ENCODE results near the gene BSCL2.
"Not testable (repeated sequence)": the region's sequence is repeated elsewhere in the genome, so short reads cannot be mapped to it uniquely, and the experiment has no call there.

The BSCL2 gene

DNA sequence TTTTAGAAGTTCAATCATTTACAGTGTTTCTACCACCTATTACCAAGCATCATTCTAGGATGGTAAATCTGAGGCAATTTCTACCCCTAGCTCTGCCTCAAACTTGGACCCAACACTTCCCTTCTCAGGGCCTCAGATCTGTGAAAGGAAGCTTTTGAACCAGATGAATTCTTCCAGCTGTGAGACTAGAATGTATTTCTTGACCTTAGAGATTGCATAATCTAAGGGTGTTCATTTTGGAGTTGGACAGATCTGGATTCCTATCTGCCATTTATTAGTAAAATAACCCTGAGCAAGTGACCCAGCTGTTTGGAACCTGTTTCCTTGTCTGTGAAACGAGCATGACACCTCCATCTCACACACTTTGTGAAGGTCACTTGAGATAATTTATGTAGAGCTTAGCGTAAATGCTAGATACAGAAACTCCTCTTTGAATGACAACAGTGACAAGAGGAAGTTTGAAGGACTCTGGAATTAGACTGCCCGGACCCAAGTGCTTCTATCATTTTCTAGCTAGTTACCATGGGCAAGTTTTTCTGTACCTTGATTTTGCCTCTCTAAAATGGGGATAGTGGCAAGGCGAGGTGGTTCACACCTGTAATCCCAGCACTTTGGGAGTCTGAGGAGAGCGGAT is 50.3 kb downstream of the BSCL2 start:
- no peak for DNase-seq (ENCODE audit: low spot score)

DNA sequence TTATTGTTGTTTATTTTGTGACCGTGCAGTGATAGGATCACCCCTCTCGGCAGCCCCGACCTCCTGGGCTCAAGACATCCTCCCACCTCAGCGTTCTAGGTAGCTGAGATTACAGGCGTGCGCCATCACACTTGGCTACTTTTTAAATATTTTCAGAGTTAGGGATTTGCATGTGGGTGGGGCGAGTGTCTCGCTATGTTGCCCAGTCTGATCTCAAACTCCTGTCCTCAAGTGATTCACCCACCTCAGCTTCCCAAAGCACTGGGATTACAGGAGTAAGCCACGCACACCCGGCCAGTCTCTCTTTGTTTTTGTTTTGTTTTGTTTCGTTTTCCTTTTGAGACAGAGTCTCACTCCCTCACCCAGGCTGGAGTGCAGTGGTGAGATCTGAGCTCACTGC is 52.9 kb downstream of the BSCL2 start:
- DNase-seq (ENCODE audit: low spot score), result no peak

DNA sequence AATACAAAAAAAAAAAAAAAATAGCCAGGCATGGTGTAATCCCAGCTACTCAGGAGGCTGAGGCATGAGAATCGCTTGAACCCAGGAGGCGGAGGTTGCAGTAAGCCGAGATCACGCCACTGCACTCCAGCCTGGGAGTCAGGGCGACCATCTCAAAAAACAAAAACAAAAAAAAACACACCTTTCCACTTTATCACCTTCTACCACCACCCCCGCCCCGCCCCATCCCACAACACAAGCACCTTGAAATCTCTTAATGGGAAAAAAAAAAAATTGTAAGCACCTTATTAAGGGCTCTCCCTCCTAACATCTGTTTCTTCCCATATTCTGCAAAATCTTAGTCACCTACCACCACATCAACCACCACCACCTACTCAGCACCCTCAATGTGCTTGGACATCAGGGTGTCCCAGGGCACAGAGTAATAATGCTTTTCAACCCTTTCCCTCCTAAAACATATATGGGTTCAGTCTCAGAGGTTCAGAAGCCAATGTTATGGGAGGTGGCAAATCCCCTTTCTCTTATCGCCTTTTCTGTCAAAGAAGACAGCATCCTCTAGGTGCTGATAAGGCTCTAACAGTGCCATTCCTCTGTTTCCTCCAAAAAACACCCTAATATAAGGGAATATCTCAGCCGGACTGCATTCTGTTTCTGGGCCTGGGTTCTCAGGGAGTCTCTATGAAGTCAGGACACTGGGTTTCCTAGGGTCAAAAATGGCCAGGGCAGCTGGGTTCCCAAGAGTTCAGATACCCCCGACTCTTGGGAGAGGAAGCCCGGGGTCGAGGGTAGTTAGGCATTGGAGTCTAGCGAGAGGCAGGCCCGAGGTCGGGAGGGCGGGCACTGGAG is 54.8 kb downstream of the BSCL2 start:
- no peak for DNase-seq (ENCODE audit: low spot score)

DNA sequence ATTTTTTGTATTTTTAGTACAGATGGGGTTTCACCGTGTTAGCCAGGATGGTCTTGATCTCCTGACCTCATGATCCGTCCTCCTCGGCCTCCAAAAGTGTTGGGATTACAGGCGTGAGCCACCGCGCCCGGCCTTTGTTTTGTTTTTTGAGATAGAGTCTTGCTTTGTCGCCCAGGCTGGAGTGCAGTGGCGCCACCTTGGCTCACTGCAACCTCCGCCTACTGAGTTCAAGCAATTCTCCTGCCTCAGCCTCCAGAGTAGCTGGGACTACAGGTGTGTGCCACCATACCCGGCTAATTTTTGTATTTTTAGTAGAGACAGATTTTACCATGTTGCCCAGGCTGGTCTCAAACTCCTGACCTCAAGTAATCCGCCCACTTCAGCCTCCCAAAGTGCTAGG is 56.9 kb downstream of the BSCL2 start:
- not testable (repeated sequence) for DNase-seq (ENCODE audit: low spot score)

DNA sequence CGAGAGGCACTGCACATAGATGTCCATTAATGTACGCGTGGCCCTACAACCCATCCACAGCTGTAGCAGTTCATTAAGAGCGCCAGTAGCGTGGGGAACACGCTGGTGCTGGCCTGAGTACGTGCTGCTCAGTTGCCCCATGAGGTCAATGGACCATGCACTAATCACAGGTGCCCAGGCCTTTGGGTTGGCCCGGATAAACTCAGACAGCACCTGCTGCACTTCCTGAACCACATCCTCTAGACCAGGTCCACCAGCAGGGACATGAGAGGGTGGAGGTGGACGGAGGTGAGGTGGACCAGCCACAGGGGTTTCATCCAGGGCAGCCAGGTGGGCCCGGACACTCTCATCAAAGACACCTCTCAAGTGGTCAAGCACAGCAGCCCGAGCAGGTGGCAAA is 57.7 kb downstream of the BSCL2 start:
- DNase-seq (ENCODE audit: low spot score), result no peak

DNA sequence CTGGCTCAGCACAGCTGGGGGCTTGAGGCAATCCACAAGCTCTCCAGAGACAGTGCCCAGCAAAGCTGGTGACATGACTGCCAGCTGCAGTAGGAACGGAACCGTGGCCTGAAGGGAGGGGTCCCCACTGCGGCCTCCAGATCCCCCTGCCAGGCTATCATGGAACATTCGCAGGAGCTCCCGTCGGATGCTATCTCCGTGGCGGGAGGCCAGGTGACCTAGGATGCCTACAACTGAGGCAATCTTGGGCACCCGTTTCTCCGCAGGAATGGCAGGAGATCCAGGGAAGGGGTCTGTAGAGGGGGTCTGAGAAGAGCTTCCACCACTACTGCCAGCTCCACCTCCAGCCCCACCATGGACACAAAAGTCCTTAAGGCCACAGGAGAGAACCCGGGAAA is 58.3 kb downstream of the BSCL2 start:
- DNase-seq (ENCODE audit: low spot score), result no peak

DNA sequence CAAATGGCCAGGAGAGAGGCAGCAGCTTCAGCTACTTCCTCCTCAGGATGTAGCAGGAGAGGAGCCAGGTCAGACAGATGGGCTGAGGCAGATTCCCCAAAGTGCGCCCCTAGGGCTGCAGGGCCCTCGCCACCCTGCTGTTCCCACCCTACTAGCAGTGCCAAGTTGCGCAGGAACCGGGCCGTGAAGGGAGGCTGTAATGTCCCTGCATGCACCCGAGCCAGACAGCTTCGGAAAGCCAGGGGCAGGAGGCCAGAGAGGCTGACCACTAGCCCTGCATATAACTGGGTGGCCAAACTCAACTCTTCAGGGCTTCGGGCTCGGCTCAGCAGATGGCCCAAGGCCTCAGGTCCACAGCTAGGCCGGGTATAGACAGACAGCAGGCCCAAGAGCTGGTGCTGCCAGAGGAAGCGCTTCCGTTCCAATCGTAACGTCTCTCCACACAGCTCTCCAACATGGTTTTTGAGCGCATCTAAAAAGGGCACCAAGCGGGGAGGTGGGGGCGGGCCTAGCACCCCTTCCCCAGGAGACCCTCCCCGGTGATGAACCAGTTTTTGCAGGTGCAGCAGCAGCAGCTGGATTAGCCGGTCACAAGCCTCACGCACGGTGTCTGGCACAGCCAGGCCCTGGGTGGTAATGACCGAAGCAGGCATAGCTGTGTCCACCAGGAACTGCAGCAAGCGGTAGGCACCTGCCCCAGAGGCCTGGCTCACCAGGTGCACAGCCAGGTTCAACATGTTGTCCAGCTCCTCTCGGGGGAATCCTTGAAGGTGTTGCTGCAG is 58.8 kb downstream of the BSCL2 start:
- no peak for DNase-seq (ENCODE audit: low spot score)

DNA sequence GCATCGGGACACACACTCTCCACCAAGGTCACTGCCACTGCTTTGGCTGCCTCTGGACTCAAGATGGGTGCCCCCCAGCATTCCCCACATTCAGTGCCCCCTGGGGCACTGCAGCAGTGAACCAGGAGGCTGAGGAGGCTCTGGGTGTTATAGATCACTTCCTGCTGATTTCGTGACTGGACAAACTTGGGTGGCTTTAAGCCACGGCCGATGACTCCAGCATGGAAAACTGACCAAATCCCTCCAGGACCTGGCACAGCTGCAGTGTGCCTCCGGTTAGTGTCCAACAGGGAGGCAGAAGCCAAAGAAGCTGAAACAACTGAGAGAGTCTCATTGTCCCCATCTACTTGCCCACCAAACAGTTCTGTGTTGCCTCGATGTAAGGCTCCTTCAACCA is 59.6 kb downstream of the BSCL2 start:
- DNase-seq (ENCODE audit: low spot score), result no peak

DNA sequence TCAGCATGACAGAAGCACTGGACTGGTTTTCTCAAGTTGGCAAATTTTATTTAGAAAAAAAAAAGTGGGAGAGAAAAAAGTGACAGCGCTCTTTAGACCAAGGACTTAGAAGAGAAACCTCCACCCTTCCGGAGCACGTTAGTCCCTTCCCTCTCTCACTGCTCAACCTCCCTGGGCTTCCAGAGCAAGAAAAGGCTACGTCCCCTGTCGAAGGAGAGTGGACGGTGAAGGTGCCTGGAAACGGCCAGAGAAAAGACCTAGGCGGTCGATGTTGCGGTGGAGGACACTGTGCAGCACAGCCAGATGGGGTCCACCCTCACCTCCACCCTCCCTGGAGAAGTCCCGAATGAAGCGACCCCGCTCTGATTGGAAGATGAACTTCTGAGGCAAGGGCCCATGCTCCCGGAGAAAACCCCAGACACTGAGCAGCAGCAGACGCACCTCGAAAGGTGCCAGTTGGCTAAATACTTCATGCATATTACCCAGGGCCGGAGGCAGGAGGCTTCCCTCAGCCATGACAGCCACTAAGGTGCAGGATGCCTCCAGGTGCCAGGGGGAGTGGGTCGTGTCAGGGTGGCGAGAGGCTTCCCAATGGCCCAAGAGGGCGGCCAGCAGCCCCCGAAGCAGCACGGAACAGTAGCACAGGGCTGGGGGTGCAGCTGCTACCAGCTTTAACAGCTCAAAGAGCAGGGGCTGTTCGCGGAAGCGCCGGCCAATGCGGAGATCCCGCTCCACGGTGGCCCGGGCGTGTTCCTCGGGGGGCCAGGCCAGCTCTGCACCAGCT is 60.2 kb downstream of the BSCL2 start:
- no peak for DNase-seq (ENCODE audit: low spot score)

DNA sequence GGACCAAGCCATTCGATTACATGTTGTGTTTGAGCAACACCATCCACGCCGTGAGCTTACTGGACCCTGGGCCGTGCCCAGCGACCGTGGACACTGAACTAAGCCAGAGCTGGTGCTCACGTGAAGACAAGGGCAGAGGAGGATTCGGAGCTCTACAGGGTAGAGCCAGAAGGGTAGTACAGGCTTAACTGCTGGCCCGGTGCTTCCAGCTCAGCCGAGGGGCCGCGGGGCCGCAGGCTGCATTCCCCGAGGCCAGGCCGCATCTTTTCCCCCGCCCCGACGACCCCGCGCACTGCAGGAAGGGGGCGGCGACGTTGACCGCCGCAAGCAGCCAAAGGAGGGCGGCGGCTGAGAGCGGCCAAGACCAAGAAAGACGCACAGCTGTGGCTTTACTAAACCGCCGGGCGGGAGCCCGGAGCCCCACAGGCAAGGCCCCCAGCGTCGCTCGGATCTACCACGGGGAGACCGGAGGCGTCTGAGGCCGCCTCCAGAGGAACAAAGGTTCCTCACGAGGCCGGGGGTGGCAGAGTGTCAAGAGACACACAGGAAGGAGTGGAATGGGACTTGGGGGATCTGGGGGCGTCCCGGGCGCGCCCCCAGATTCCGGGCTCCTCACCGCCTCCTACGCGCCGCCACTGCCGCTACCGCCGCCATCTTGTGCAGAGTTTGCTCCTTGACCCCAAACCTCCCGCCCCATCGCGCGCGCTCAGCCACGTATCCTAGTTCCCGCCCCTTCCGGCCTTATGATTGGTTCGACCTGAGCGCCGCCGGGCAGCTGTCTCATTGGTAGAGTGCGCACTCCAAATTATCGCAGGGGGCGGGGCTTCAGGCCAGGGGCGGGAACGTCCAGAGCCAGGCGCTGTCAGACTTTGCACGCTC is 61.0 kb downstream of the BSCL2 start, which contains the start of gene GANAB:
TSS of gene GANAB (minus strand) at position 668 of the 879 bp plus-strand sequence. CDS start at position 654, 14 bp downstream.
- DNase-seq (ENCODE audit: low spot score), result peak; percentile 100

DNA sequence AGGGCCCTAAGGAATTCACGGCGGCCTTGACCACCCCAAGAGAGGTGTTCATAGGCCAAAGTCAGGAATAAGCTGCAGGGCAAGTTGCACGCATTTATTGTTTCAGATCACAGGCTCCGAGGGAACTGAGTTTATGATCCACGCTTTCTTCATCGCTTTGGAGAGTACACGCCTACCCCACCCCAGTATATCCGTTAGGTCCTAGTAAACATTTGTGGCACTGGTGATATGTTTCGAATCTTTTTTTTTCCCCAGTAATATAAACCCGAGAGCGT is 61.6 kb downstream of the BSCL2 start:
- no peak for DNase-seq (ENCODE audit: low spot score)

DNA sequence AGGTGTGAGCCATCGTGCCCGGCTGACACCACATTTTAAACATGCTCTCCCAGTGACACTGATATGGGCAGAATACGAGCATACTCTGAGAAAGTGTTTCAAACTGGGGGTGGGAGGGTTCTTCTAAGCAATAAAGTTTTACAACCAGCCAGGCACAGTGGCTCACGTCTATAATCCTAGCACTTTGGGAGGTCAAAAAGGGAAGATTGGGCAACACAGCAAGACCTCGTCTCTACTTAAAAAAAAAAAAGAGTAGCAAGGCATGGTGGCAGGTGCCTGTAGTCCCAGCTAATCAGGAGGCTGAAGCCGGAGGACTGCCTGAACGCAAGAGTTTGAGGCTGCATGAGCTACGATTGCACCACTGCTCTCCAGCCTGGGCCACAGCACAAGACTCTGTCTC is 63.0 kb downstream of the BSCL2 start:
- DNase-seq (ENCODE audit: low spot score), result no peak

Measured in iPS-NIHi11 (cell line).